ENCODE measurements around the gene PRDX6.
A peak's percentile ranks its signal among the peaks of the same experiment; 100 is the strongest.
"Not testable (repeated sequence)": the region's sequence is repeated elsewhere in the genome, so short reads cannot be mapped to it uniquely, and the experiment has no call there.

The PRDX6 gene

DNA sequence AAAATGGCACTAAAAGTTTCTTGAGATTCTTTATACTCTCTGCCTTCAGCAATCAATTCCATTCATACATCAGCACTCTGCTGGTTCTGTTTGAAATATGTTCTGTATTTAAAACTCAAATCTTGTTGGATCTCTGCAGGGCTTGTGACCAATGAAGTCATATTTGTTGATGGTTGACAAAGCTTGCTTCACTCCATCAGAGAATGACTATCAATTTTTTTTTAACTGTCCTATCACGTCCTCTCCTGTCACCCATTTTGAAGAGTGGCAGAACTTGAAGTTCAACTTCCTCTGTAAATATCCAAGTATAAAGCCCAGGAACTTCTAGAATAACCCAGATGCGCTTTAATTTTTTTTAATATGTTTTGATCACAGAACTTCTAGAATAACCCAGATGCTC is 10.9 kb downstream of the PRDX6 start:
- Histone ChIP-seq H3K36me3 (ENCODE audit: low read depth) (peaks cover 60% of the 10 kb centered on the region), H3K4me3 (ENCODE audit: severe bottlenecking) (no peak overlapping the region), H3K27me3 (ENCODE audit: insufficient read depth, poor library complexity, severe bottlenecking) (no peaks in the 10 kb centered on the region), H3K27ac (ENCODE audit: poor library complexity, severe bottlenecking) (no peak overlapping the region), H3K9me3 (ENCODE audit: severe bottlenecking) (no peaks in the 10 kb centered on the region), H3K4me1 (ENCODE audit: insufficient read depth, poor library complexity, severe bottlenecking) (no peaks in the 10 kb centered on the region)
- TF ChIP-seq, protein P1, sequence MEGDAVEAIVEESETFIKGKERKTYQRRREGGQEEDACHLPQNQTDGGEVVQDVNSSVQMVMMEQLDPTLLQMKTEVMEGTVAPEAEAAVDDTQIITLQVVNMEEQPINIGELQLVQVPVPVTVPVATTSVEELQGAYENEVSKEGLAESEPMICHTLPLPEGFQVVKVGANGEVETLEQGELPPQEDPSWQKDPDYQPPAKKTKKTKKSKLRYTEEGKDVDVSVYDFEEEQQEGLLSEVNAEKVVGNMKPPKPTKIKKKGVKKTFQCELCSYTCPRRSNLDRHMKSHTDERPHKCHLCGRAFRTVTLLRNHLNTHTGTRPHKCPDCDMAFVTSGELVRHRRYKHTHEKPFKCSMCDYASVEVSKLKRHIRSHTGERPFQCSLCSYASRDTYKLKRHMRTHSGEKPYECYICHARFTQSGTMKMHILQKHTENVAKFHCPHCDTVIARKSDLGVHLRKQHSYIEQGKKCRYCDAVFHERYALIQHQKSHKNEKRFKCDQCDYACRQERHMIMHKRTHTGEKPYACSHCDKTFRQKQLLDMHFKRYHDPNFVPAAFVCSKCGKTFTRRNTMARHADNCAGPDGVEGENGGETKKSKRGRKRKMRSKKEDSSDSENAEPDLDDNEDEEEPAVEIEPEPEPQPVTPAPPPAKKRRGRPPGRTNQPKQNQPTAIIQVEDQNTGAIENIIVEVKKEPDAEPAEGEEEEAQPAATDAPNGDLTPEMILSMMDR (IDR thresholded peaks at IDR 0.05; ENCODE audit: poor library complexity, severe bottlenecking): no peak
- ATAC-seq (ENCODE audit: low read depth): no peak
- DNase-seq (ENCODE audit: low spot score): no peak

DNA sequence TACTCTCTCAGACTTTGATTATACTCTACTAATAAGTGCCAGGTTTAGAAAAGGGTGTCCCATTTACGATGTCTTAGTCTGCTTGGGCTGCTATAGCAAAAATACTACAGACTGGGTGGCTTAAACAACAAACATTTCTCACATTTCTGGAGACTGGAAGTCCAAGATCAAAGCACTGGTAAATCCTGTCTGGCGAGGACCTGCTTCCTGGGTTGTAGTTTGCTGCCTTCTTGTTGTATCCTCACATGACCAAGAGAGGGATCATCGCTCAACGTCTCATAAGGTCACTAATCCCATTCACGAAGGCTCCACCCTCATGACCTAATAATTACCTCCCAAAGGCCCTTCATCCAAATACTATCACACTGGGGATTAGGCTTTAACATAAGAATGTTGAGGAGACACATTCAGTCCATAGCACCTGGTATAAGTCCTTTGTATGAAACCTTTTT is 12.0 kb downstream of the PRDX6 start:
- Histone ChIP-seq H3K36me3 (ENCODE audit: low read depth) (peaks cover 50% of the 10 kb centered on the region), H3K9me3 (ENCODE audit: severe bottlenecking) (no peaks in the 10 kb centered on the region), H3K27me3 (ENCODE audit: insufficient read depth, poor library complexity, severe bottlenecking) (no peaks in the 10 kb centered on the region), H3K27ac (ENCODE audit: poor library complexity, severe bottlenecking) (no peak overlapping the region), H3K4me1 (ENCODE audit: insufficient read depth, poor library complexity, severe bottlenecking) (no peaks in the 10 kb centered on the region), H3K4me3 (ENCODE audit: severe bottlenecking) (no peak overlapping the region)
- TF ChIP-seq, protein P1 (IDR thresholded peaks at IDR 0.05; ENCODE audit: poor library complexity, severe bottlenecking): no peak
- DNase-seq (ENCODE audit: low spot score) (no peak), ATAC-seq (ENCODE audit: low read depth) (peak; percentile 56)

DNA sequence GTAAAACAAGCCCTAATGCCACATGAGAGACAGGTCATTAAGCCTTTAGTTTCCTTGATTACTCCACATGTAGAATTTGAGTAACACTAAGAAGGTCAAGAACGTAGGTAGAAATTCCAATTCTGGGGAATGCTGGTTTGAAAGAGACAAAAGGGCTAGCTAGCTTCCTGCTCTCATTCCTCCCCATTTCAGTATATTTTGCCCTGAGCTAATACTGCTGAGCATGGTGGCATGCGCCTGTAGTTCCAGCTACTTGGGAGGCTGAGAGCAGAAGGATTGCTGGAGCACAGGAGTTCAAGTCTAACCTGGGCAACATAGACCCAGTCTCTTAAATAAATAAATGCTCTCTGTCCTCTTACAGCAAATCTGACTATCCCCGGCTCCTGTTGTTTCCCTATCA is 12.8 kb downstream of the PRDX6 start:
- TF ChIP-seq, protein P1 (IDR thresholded peaks at IDR 0.05; ENCODE audit: poor library complexity, severe bottlenecking): no peak
- Histone ChIP-seq H3K36me3 (ENCODE audit: low read depth) (peaks cover 43% of the 10 kb centered on the region), H3K27me3 (ENCODE audit: insufficient read depth, poor library complexity, severe bottlenecking) (no peaks in the 10 kb centered on the region), H3K9me3 (ENCODE audit: severe bottlenecking) (no peaks in the 10 kb centered on the region), H3K4me1 (ENCODE audit: insufficient read depth, poor library complexity, severe bottlenecking) (no peaks in the 10 kb centered on the region), H3K4me3 (ENCODE audit: severe bottlenecking) (no peak overlapping the region), H3K27ac (ENCODE audit: poor library complexity, severe bottlenecking) (no peak overlapping the region)
- ATAC-seq (ENCODE audit: low read depth) (no peak; the same call in 2 of the 3 replicates), DNase-seq (ENCODE audit: low spot score) (no peak)

DNA sequence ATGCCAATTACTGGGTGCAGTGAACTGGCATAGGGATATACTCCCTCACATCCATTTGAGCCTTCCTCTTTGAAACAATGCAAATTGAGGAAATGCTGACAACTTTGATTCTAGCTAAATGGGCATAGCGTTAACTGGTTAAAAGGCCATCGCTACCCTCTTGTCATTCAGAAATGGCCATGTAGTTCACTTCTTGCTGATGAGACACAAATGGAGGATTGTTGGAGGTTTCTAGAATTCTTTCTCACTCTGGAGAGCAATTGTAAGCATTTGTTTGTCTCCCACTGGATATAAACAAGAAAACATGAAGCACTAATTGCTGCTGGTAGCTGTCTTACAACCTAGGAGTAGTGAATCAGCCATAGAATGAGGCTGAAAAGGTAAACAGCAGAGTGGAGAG is 14.4 kb downstream of the PRDX6 start:
- ATAC-seq (ENCODE audit: low read depth) (no peak), DNase-seq (ENCODE audit: low spot score) (no peak)
- Histone ChIP-seq H3K4me1 (ENCODE audit: insufficient read depth, poor library complexity, severe bottlenecking) (no peaks in the 10 kb centered on the region), H3K27me3 (ENCODE audit: insufficient read depth, poor library complexity, severe bottlenecking) (no peaks in the 10 kb centered on the region), H3K36me3 (ENCODE audit: low read depth) (peaks cover 27% of the 10 kb centered on the region), H3K4me3 (ENCODE audit: severe bottlenecking) (no peak overlapping the region), H3K9me3 (ENCODE audit: severe bottlenecking) (no peaks in the 10 kb centered on the region), H3K27ac (ENCODE audit: poor library complexity, severe bottlenecking) (no peak overlapping the region)
- TF ChIP-seq, protein P1 (IDR thresholded peaks at IDR 0.05; ENCODE audit: poor library complexity, severe bottlenecking): no peak

DNA sequence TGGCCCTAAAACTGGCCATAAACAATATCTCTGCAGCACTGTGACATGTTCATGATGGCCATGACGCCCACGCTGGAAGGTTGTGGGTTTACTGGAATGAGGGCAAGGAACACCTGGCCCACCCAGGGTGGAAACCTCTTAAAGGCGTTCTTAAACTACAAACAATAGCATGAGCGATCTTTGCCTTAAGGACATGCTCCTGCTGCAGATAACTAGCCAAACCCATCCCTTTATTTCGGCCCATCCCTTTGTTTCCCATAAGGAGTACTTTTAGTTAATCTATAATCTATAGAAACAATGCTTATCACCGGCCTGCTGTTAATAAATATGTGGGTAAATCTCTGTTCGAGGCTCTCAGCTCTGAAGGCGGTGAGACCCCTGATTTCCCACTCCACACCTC is 16.0 kb downstream of the PRDX6 start:
- H3K4me1 ChIP-seq (ENCODE audit: insufficient read depth, poor library complexity, severe bottlenecking); DNase-seq (ENCODE audit: low spot score); H3K9me3 ChIP-seq (ENCODE audit: severe bottlenecking); ATAC-seq (ENCODE audit: low read depth); H3K4me3 ChIP-seq (ENCODE audit: severe bottlenecking); H3K27me3 ChIP-seq (ENCODE audit: insufficient read depth, poor library complexity, severe bottlenecking); H3K27ac ChIP-seq (ENCODE audit: poor library complexity, severe bottlenecking): not testable (repeated sequence)
- H3K36me3 ChIP-seq (ENCODE audit: low read depth): peaks cover 11% of the 10 kb centered on the region

All from RWPE2 (cell line).